CD1c-positive myeloid dendritic cell (primary cell): ENCODE results near the gene RWDD1.
"Not testable (repeated sequence)": the region's sequence is repeated elsewhere in the genome, so short reads cannot be mapped to it uniquely, and the experiment has no call there.

Source experiments
- DNase-seq: peaks from one replicate; pipeline ENCODE4 v3.0.0-alpha.2; 2016; ENCODE audit errors: extremely low spot score

RWDD1 gene

DNA sequence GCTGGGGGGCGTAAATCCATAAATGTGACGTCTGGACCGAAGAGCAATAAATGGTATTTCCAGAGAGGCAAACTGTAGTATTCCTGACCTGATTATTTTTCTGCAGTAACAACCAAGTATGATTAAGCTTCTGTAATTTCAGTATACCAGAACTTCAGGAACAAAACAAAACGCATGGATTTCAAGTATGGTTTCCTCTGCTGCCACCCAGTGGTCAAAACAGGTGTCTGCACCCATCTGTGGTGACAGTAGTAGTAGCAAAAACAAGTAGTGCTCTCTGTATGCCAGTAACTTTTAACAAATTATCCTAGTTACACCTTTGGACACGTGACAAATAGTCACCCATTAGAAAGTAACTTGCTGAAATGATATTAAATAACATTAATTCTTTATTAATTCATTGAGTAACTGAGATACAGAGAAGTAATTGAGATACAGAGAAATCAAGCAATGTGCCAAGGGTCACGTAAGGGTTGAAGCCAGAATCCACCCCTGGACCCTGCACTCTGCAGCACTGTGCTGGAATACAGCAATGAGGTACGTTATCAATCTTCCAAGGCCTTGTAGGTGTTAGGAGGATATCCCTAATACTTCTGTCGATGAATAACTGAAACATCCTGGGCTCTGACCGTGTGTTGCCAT lies 9.8 kb upstream of the RWDD1 start:
- DNase-seq = peak; percentile 83

DNA sequence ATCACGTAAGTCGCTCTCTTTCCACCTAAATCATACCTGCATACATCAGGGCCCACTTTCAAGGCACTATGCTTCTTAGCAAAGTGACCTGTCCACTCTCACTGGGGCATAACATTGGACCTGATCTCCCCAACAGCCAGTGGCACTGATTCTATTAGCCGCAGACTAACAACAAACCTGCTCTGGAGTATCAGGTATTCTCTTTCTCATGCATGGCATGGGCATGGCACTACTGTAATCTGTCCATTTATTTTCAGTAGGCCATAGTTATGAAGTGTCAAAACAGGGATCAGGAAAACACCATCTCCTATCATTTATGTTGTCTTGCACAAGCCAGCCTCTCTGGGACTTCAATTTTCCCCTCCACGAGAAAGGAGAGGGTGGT lies 9.3 kb upstream of the RWDD1 start:
- DNase-seq = no peak

- no peak for DNase-seq
These were observed 8.7 kb upstream of the RWDD1 start for GRCh38 chr6:116562614-116563013.

- no peak for DNase-seq
These were observed 7.5 kb upstream of the RWDD1 start for GRCh38 chr6:116563830-116564229.

GRCh38 chr6:116564311-116564710 lies 7.0 kb upstream of the RWDD1 start:
- no peak for DNase-seq

- DNase-seq = no peak
These were observed 6.1 kb upstream of the RWDD1 start for GRCh38 chr6:116564921-116565872.

- DNase-seq = no peak
These were observed 3.2 kb upstream of the RWDD1 start for GRCh38 chr6:116568111-116568510.

- peak; percentile 38 for DNase-seq
These were observed 2.2 kb upstream of the RWDD1 start for GRCh38 chr6:116568821-116569755.

- DNase-seq = no peak
These were observed 338 bp downstream of the RWDD1 start for GRCh38 chr6:116571683-116572000.

DNA sequence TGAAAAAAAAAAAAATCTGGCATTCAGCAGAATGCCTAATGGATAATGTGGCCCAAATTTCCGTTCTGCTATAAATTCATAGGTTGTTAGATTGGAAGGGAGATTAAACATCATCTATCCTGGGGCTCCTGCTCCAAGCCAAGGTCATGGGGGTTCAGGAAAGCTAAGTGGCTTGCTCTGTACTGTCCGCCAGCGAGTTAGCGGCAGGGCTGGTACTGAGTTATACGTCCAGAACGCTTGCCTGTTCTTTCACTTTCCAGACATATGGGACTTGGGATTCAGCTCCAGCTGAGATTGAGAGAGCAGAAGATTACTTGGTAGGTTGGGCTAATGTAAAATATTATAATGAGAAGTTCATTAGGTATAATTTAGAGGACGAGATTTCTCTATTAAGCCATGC lies 858 bp downstream of the RWDD1 start:
- DNase-seq = no peak

DNA sequence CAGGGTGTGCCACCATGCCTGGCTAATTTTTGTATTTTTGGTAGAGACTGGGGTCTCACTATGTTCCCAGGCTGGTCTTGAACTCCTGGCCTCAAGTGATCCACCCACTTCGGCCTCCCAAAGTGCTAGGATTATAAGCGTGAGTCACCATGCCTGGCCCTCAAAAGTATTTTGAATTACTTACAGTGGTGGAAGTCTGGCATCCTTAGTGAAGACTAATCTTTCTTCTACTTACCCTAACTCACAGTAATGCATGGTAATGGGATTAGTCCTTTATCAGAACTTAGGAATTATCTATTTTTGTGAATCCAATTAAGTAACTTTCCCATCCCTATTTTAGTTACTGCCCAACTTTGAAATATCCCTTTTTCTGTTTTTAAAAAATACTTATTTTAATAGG lies 3.9 kb downstream of the RWDD1 start:
- DNase-seq = no peak

DNA sequence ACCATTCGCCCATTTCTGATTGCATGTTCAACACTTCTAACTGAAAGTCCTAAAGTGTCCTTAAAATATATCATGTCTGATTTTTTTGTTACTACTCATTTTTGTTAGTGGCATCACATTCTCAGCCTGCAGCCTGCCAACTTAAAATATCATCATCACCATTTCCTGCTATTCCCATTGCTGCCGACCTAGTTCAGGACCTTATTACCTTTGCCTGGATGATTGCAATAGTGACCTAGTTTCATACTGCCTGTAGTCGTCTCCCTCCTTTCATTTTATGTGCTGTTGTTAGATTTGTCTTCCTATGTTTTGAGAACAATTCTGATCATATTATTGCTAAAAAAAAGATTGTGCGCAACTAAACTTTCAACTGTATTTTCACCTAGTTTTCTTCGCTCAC lies 6.2 kb downstream of the RWDD1 start:
- DNase-seq = no peak

GRCh38 chr6:116578335-116578734 lies 7.0 kb downstream of the RWDD1 start:
- no peak for DNase-seq

DNA sequence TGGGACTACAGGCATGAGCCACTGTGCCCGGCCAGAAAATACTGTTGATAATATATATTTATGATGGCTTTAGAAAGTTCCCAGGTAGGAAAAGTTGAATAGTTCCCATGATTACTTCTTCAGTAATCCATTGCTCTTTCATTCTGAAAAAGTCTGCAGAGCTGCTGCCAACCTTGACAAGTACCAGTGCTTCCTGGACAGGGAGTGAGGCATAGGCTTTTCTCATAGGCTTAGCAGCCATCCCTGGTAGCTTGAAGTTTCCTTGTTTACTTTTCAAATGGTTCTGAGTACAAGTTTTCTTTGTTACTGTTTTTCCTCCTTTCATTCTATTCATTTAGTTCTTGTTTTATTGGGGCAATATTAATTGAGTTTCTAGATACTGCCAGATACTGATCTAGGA lies 7.8 kb downstream of the RWDD1 start:
- no peak for DNase-seq

GRCh38 chr6:116580198-116580597 lies 8.9 kb downstream of the RWDD1 start:
- DNase-seq = no peak

DNA sequence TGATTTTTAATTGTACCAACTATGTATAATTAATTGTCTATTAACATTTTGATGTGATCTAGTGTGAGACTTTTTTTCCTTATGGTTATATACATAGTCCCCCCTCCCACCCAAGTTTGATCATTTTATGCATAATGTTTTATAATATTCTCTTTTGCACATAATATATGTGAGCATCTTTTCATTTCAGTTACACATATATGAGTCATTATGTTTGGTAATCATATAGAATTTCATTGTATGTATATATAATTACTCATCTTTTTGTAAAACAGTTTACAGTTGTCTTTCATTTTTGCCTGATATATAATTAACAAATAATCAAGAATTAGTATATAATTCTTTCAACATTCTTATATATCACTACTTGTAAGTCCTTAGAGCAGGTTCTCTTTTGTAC lies 15.0 kb downstream of the RWDD1 start:
- DNase-seq = no peak

GRCh38 chr6:116586738-116587137 lies 15.4 kb downstream of the RWDD1 start:
- DNase-seq = no peak

GRCh38 chr6:116595247-116595646 lies 23.9 kb downstream of the RWDD1 start:
- DNase-seq = no peak

DNA sequence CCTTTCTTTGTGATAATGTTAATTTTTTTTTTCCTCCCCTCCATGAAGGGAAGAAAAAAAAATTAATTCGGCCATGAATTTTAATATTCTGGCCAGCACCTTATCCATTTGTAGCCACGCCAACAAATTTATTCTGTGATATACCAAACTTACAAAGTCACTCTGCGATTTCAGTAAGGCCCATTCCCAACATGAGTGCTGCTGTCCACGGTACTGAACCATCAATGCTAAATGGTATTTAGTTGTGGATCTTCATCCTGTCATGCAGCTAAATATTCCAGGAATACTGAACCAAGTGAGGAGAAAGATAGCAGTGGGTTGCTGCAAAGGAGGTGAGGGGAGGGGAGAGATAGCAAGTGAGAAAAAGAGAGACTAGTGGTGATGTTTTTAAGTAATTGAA lies 25.5 kb downstream of the RWDD1 start:
- DNase-seq = no peak

DNA sequence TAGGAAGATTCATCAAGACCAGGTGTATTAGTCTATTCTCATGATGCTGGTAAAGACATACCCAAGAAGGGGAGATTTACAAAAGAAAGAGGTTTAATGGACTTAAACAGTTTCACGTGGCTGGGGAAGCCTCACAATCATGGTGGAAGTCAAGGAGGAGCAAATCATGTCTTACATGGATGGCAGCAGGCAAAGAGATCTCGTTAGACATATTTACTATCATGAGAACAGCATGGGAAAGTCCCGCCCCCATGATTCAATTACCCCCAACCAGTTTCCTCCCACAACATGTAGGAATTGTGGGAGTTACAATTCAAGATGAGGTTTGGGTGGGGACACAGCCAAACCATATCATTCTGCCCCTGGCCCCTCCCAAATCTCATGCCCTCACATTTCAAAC lies 32.6 kb downstream of the RWDD1 start:
- not testable (repeated sequence) for DNase-seq

DNA sequence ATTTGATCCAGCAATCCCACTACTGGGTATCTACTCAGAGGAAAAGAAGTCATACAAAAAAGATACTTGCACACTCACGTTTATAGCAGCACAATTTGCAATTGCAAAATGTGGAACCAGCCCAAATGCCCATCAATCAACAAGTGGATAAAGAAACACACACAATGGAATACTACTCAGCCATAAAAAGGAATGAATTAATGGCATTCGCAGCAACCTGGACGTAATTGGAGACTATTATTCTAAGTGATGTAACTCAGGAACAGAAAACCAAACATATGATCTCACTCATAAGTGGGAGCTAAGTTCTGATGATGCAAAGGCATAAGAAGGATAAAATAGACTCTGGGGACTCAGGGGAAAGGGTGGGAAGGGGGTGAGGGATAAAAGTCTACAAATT lies 33.6 kb downstream of the RWDD1 start:
- DNase-seq = not testable (repeated sequence)

DNA sequence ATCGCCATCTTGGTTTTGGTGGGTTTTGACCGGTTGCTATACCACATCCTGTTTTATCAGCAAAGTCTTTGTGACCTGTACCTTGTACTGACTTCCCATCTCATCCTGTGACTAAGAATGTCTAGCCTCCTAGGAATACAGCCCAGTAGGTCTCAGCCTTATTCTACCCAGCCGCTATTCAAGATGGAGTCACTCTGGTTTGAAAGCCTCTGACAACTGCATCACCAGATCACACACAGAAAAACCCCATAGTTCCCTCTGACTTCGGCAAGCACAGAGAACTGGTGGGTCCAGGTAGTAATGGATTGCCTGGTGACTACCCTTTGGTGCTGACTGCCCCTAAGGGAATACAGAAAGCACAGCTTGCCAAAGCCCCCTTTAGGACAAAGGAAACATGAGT lies 34.6 kb downstream of the RWDD1 start:
- no peak for DNase-seq
